Suprapubic skin (tissue), 4 donors: Measurements from ENCODE around the gene MKX.

Source experiments
- EP300 ChIP-seq: sonication (generic); formaldehyde crosslinking; IDR thresholded peaks from one replicate; pipeline ENCODE4 v1.6.1; 2017; ENCODE audit warnings: antibody characterized with exemption
- POLR2A ChIP-seq, 2 donors: fragments of 450-650 bp; IDR thresholded peaks; one replicate each; pipeline ENCODE4 v1.6.1; 2017; ENCODE audit warnings: antibody characterized with exemption in 2 of 2, mild to moderate bottlenecking in 2 of 2, moderate library complexity in 2 of 2
- POLR2AphosphoS5 ChIP-seq, 3 donors: sonication (generic); formaldehyde crosslinking; IDR thresholded peaks; one replicate each; pipeline ENCODE4 v1.6.1; 2017; ENCODE audit warnings: antibody characterized with exemption in 3 of 3
- TF ChIP-seq, protein P1 (sequence below), 2 donors: fragments of 200-600 bp in 1 of 2; fragments of 450-650 bp in 1 of 2; sonication (generic) in 1 of 2; IDR thresholded peaks; one replicate each; pipeline ENCODE4 v1.5.1; 2016 to 2019; ENCODE audit warnings: antibody characterized with exemption in 2 of 2, mild to moderate bottlenecking in 1 of 2, moderate library complexity in 1 of 2

DNA sequence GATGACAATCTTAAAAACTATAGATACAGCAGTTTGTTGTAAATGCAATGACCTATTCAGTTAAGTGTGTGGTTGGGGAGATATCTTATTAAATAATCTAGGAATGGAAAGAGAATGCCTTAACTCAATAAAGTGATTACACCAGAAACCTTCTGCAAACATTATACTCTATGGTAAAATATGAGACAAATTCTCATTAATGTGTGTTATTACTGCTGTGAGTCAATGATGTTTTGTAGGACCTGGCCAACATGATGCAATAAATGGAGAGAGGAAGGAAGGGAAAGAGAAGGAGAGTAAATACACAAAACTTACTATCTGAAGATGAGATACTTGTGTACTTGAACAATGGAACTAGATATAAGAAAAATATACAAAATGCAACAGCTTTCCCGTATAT, 25.1 kb downstream of the MKX start:
- TF ChIP-seq POLR2A (IDR thresholded peaks at IDR 0.05) (no peak), POLR2AphosphoS5 (IDR thresholded peaks at IDR 0.05) (no peak), EP300 (no peak)
- TF ChIP-seq, protein P1, sequence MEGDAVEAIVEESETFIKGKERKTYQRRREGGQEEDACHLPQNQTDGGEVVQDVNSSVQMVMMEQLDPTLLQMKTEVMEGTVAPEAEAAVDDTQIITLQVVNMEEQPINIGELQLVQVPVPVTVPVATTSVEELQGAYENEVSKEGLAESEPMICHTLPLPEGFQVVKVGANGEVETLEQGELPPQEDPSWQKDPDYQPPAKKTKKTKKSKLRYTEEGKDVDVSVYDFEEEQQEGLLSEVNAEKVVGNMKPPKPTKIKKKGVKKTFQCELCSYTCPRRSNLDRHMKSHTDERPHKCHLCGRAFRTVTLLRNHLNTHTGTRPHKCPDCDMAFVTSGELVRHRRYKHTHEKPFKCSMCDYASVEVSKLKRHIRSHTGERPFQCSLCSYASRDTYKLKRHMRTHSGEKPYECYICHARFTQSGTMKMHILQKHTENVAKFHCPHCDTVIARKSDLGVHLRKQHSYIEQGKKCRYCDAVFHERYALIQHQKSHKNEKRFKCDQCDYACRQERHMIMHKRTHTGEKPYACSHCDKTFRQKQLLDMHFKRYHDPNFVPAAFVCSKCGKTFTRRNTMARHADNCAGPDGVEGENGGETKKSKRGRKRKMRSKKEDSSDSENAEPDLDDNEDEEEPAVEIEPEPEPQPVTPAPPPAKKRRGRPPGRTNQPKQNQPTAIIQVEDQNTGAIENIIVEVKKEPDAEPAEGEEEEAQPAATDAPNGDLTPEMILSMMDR (IDR thresholded peaks at IDR 0.05): no peak
